Ovary (tissue), 9 donors: ENCODE data around the gene SLC4A7. TPM values are rescaled to one million over a fixed set of nuclear protein-coding genes. Genes with fewer than 3 reads are reported as not detected.
"Not testable (repeated sequence)": the region's sequence is repeated elsewhere in the genome, so short reads cannot be mapped to it uniquely, and the experiment has no call there.

Experiments used
- DNase-seq, 5 donors: peaks; one replicate each; pipeline ENCODE4 v3.0.0-alpha.2; 2019 to 2020
- H3K27ac ChIP-seq, 2 donors: fragments of 200-600 bp; one replicate each; pipeline versions ENCODE4 v1.5.1 to v1.8.0; 2019 to 2022
- H3K27me3 ChIP-seq: fragments of 200-600 bp; one replicate; pipeline ENCODE4 v1.8.0; 2022
- H3K36me3 ChIP-seq: fragments of 200-600 bp; sonication (generic); one replicate; pipeline ENCODE4 v1.5.1; 2019
- H3K4me1 ChIP-seq: one replicate; pipeline ENCODE4 v1.8.1; 2013; ENCODE audit warnings: mild to moderate bottlenecking, moderate library complexity; ENCODE audit not compliant: insufficient read depth
- H3K4me3 ChIP-seq: fragments of 200-600 bp; sonication (generic); one replicate; pipeline ENCODE4 v1.5.1; 2017
- H3K9me3 ChIP-seq, 2 donors: fragments of 200-600 bp in 1 of 2; sonication (generic) in 1 of 2; one replicate each; pipeline versions ENCODE4 v1.5.1 to v1.8.1; 2013 to 2019; ENCODE audit warnings: mild to moderate bottlenecking in 1 of 2, moderate library complexity in 1 of 2
- EP300 ChIP-seq: sonication (generic); formaldehyde crosslinking; IDR thresholded peaks from one replicate; pipeline ENCODE4 v1.6.1; 2017; ENCODE audit warnings: antibody characterized with exemption
- POLR2A ChIP-seq: fragments of 450-650 bp; IDR thresholded peaks from one replicate; pipeline ENCODE4 v1.6.1; 2017; ENCODE audit warnings: antibody characterized with exemption, mild to moderate bottlenecking, moderate library complexity
- WGBS, 3 donors: extraction: QIAGEN DNeasy Blood & Tissue Kit in 1 of 3; methylation state at CpG; one replicate each; pipeline versions ENCODE4 v1.1.5 to v1.1.7; 2013 to 2017; 5-methylcytosine and 5-hydroxymethylcytosine counted together
- intact Hi-C, 4 donors: fragments of 100-400 bp; cut with DNase I; formaldehyde crosslinking; loops; one replicate each; pipeline versions ENCODE4 v1.11.0 to v1.15.1; 2022 to 2023
- polyA plus RNA-seq, 2 donors: library from polyadenylated mRNA; stranded (reverse); fragments of 200-250 nt in 1 of 2; fragments of 350-450 nt in 1 of 2; fragmentation: Illumina TruSeq in 1 of 2; extraction: RNeasy Lipid Tissue Mini Kit (QIAGEN cat#74804) in 1 of 2; gene quantifications; one replicate each; pipeline ENCODE4 v1.2.3, GENCODE V29; 2013 to 2014
- total RNA-seq, 7 donors: library from RNA; depleted of rRNA in 2 of 7; stranded (reverse); fragments of >200 nt in 2 of 7; fragmentation: NEBNext Ultra II Directional in 3 of 7; extraction: Animal tissue kit (Norgen Biotek cat#: 25700) in 3 of 7; gene quantifications; one replicate each; pipeline versions ENCODE4 v1.1.0 to v1.2.4, GENCODE V29; 2016 to 2023
- TF ChIP-seq, protein P1 (sequence below), 3 donors: fragments of 450-650 bp in 2 of 3; fragments of 200-600 bp in 1 of 3; IDR thresholded peaks; one replicate each; pipeline versions ENCODE4 v1.5.1 to v1.8.0; 2016 to 2022; ENCODE audit warnings: antibody characterized with exemption in 3 of 3, mild to moderate bottlenecking in 1 of 3
- donor health status: DM: no; HTN: no; CAD: no; lungs with moderate emphysema.
- donor health status: DM: no; HTN: no; CAD: no.
- donor health status: Bipolar disorder and iron deficiency.
- donor health status: DM: yes; HTN: yes; CAD: no.
- donor health status: DM: no; HTN: no; CAD: no.
- donor health status: DM: yes; HTN: yes; CAD: no.

SLC4A7 gene
- total and polyA plus RNA-seq, 9 donors = 4.5 to 26.7 (median 22.7) TPM

- TF ChIP-seq EP300 (no peak), POLR2A (no peak)
- TF ChIP-seq, protein P1, sequence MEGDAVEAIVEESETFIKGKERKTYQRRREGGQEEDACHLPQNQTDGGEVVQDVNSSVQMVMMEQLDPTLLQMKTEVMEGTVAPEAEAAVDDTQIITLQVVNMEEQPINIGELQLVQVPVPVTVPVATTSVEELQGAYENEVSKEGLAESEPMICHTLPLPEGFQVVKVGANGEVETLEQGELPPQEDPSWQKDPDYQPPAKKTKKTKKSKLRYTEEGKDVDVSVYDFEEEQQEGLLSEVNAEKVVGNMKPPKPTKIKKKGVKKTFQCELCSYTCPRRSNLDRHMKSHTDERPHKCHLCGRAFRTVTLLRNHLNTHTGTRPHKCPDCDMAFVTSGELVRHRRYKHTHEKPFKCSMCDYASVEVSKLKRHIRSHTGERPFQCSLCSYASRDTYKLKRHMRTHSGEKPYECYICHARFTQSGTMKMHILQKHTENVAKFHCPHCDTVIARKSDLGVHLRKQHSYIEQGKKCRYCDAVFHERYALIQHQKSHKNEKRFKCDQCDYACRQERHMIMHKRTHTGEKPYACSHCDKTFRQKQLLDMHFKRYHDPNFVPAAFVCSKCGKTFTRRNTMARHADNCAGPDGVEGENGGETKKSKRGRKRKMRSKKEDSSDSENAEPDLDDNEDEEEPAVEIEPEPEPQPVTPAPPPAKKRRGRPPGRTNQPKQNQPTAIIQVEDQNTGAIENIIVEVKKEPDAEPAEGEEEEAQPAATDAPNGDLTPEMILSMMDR (IDR thresholded peaks at IDR 0.05) = no peak
- Histone ChIP-seq H3K4me3 (no peak overlapping the region), H3K27ac (no peak overlapping the region), H3K4me1 (peaks cover 3% of the 10 kb centered on the region), H3K9me3 (no peaks in the 10 kb centered on the region), H3K27me3 (no peaks in the 10 kb centered on the region), H3K36me3 (no peaks in the 10 kb centered on the region)
- intact Hi-C loops = no loop called here
- no peak for DNase-seq
- WGBS, 3 donors = 20 to 31% (median 21%) methylated on average over 6 of the region's 6 CpGs
Observed at GRCh38 chr3:27431116-27431515, 53.1 kb downstream of the SLC4A7 start.

GRCh38 chr3:27429909-27430308 is 54.3 kb downstream of the SLC4A7 start:
- Histone ChIP-seq H3K27me3 (no peaks in the 10 kb centered on the region), H3K27ac (no peak overlapping the region), H3K9me3 (no peaks in the 10 kb centered on the region), H3K4me1 (peaks cover 3% of the 10 kb centered on the region), H3K36me3 (no peaks in the 10 kb centered on the region), H3K4me3 (no peak overlapping the region)
- intact Hi-C loops = no loop called here
- DNase-seq = no peak
- 90 to 97% (median 93%) methylated on average over 2 of the region's 2 CpGs for WGBS, 3 donors
- TF ChIP-seq POLR2A (no peak), EP300 (no peak)
- TF ChIP-seq, protein P1 (IDR thresholded peaks at IDR 0.05) = no peak

GRCh38 chr3:27428446-27428845 is 55.7 kb downstream of the SLC4A7 start:
- peaks cover 3% of the 10 kb centered on the region for H3K4me1 ChIP-seq
- H3K4me3 ChIP-seq = no peak overlapping the region
- no peak for DNase-seq
- no peak for TF ChIP-seq EP300
- H3K27me3 ChIP-seq = no peaks in the 10 kb centered on the region
- H3K27ac ChIP-seq = no peak overlapping the region
- intact Hi-C loops = no loop called here
- no peaks in the 10 kb centered on the region for H3K36me3 ChIP-seq
- H3K9me3 ChIP-seq = no peaks in the 10 kb centered on the region

GRCh38 chr3:27426926-27427325 is 57.3 kb downstream of the SLC4A7 start:
- DNase-seq = no peak
- H3K27me3 ChIP-seq = no peaks in the 10 kb centered on the region
- H3K36me3 ChIP-seq = no peaks in the 10 kb centered on the region
- H3K9me3 ChIP-seq = no peaks in the 10 kb centered on the region
- H3K4me3 ChIP-seq = no peak overlapping the region
- H3K27ac ChIP-seq = no peak overlapping the region
- peaks cover 3% of the 10 kb centered on the region for H3K4me1 ChIP-seq
- 65 to 82% (median 77%) methylated on average over 1 of the region's 1 CpG for WGBS, 3 donors
- intact Hi-C loops = no loop called here
- TF ChIP-seq, protein P1 (IDR thresholded peaks at IDR 0.05) = no peak
- TF ChIP-seq EP300 (no peak), POLR2A (no peak)

DNA sequence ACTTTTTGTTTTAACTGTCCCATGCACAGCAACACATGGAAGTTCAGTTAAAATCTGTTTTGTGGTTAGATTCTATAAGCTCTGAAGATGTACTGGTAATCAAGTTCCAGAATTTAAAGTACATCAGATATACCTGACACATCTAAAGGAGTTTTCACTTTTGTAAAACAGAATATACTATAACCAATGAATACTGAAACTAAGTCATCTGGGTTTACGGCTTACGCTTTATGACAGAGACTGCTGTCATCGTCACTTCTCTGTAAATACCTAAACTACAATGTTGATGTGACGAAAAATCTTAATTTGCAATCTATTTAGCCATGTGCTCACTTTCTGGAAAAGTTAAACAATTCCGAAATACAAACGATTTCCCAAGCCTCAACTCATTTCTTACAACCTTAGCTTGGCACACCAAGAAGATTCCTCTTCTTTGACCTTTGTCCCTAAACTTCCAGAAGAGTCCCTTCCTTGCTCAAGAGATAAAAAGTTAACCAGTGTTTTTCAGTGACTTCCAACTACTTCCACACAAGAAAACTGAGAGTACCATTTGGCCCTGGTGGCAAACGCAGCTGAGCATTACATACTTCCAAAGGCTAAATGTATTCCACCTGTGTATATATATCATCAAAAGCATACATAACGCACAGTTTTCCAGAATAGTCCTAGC is 58.2 kb downstream of the SLC4A7 start:
- Histone ChIP-seq H3K27ac (no peak overlapping the region), H3K27me3 (no peaks in the 10 kb centered on the region), H3K9me3 (no peaks in the 10 kb centered on the region), H3K4me1 (no peaks in the 10 kb centered on the region), H3K4me3 (no peak overlapping the region), H3K36me3 (no peaks in the 10 kb centered on the region)
- WGBS, 3 donors = 92% methylated on average over 8 of the region's 8 CpGs
- intact Hi-C loops = no loop called here
- no peak for DNase-seq
- TF ChIP-seq POLR2A (no peak), EP300 (no peak)
- TF ChIP-seq, protein P1 (IDR thresholded peaks at IDR 0.05) = no peak

GRCh38 chr3:27424812-27425521 is 59.2 kb downstream of the SLC4A7 start:
- H3K4me1 ChIP-seq, H3K27me3 ChIP-seq, intact Hi-C loops, H3K4me3 ChIP-seq, H3K36me3 ChIP-seq, DNase-seq, H3K27ac ChIP-seq, H3K9me3 ChIP-seq: not testable (repeated sequence)
- 96 to 97% (median 97%) methylated on average over 13 of the region's 13 CpGs for WGBS, 3 donors
